ENCODE data around the gene PRG3. TPM values are rescaled to one million over a fixed set of nuclear protein-coding genes. Genes with fewer than 3 reads are reported as not detected.

Gene PRG3
- not detected in 2 replicates for total RNA-seq

- no peaks in the 10 kb centered on the region for H3K36me3 ChIP-seq (ENCODE audit: control insufficient read depth, insufficient read depth, low read length)
- no peak for TF ChIP-seq CTCF (IDR thresholded peaks at IDR 0.05; ENCODE audit: insufficient read depth, low read length, poor library complexity, severe bottlenecking)
- H3K27me3 ChIP-seq (ENCODE audit: control insufficient read depth, insufficient read depth, low read length): peaks cover 10% of the 10 kb centered on the region
- H3K4me3 ChIP-seq (ENCODE audit: low read depth, low read length): no peak within 1 kb of the TSS
- no peak for DNase-seq (ENCODE audit: low read depth)
These were observed at the start of gene PRG3 for GRCh38 chr11:57380975-57381374. TSS of gene PRG3 (minus strand) at chr11:57381150. CDS start at chr11:57380708, 442 bp downstream.

- Histone ChIP-seq H3K36me3 (ENCODE audit: control insufficient read depth, insufficient read depth, low read length) (no peaks in the 10 kb centered on the region), H3K4me3 (ENCODE audit: low read depth, low read length) (no peak overlapping the region), H3K27me3 (ENCODE audit: control insufficient read depth, insufficient read depth, low read length) (no peaks in the 10 kb centered on the region)
- DNase-seq (ENCODE audit: low read depth): no peak
- no peak for TF ChIP-seq CTCF (IDR thresholded peaks at IDR 0.05; ENCODE audit: insufficient read depth, low read length, poor library complexity, severe bottlenecking)
These were observed 49.0 kb upstream of the PRG3 start for GRCh38 chr11:57429946-57430345.

GRCh38 chr11:57428643-57429042 is 47.7 kb upstream of the PRG3 start:
- Histone ChIP-seq H3K27me3 (ENCODE audit: control insufficient read depth, insufficient read depth, low read length) (no peaks in the 10 kb centered on the region), H3K4me3 (ENCODE audit: low read depth, low read length) (no peak overlapping the region), H3K36me3 (ENCODE audit: control insufficient read depth, insufficient read depth, low read length) (no peaks in the 10 kb centered on the region)
- DNase-seq (ENCODE audit: low read depth): no peak
- no peak for TF ChIP-seq CTCF (IDR thresholded peaks at IDR 0.05; ENCODE audit: insufficient read depth, low read length, poor library complexity, severe bottlenecking)

- DNase-seq (ENCODE audit: low read depth): no peak
- H3K4me3 ChIP-seq (ENCODE audit: low read depth, low read length): no peak overlapping the region
- no peaks in the 10 kb centered on the region for H3K36me3 ChIP-seq (ENCODE audit: control insufficient read depth, insufficient read depth, low read length)
- no peak for TF ChIP-seq CTCF (IDR thresholded peaks at IDR 0.05; ENCODE audit: insufficient read depth, low read length, poor library complexity, severe bottlenecking)
- H3K27me3 ChIP-seq (ENCODE audit: control insufficient read depth, insufficient read depth, low read length): no peaks in the 10 kb centered on the region
These were observed 46.8 kb upstream of the PRG3 start for GRCh38 chr11:57427727-57428082.

GRCh38 chr11:57426929-57427726 is 46.2 kb upstream of the PRG3 start, which contains the start of gene SLC43A3:
TSS of gene SLC43A3 (minus strand) at chr11:57427121. CDS start at chr11:57426172, 949 bp downstream.
- Histone ChIP-seq H3K36me3 (ENCODE audit: control insufficient read depth, insufficient read depth, low read length) (no peaks in the 10 kb centered on the region), H3K4me3 (ENCODE audit: low read depth, low read length) (peak within 1 kb of the TSS; percentile 39), H3K27me3 (ENCODE audit: control insufficient read depth, insufficient read depth, low read length) (no peaks in the 10 kb centered on the region)
- DNase-seq (ENCODE audit: low read depth): peak; percentile 48
- TF ChIP-seq CTCF (IDR thresholded peaks at IDR 0.05; ENCODE audit: insufficient read depth, low read length, poor library complexity, severe bottlenecking): peak; percentile 2

All from kidney epithelial cell (primary cell).